Ectodermal cell (in vitro differentiated cells): ENCODE data around the gene ARHGAP31.

ENCODE experiments used
- H3K27ac ChIP-seq: 2 replicates; pipeline ENCODE4 v1.7.0; 2013; ENCODE audit warnings: mild to moderate bottlenecking, low read depth, low read length; ENCODE audit not compliant: insufficient read depth, poor library complexity, severe bottlenecking
- H3K27me3 ChIP-seq: 2 replicates; pipeline ENCODE4 v1.7.0; 2013; ENCODE audit warnings: mild to moderate bottlenecking, low read length; ENCODE audit not compliant: insufficient read depth, control insufficient read depth, poor library complexity, severe bottlenecking
- H3K36me3 ChIP-seq: one replicate; pipeline ENCODE4 v1.7.0; 2013; ENCODE audit warnings: low read length; ENCODE audit not compliant: control insufficient read depth, insufficient read depth
- H3K4me1 ChIP-seq: one replicate; pipeline ENCODE4 v1.7.0; 2013; ENCODE audit warnings: low read length; ENCODE audit not compliant: control insufficient read depth, insufficient read depth
- H3K4me3 ChIP-seq: 2 replicates; pipeline ENCODE4 v1.7.0; 2013; ENCODE audit warnings: low read depth, low read length, control low read depth; ENCODE audit not compliant: insufficient read depth
- H3K9me3 ChIP-seq: 2 replicates; pipeline ENCODE4 v1.7.0; 2013; ENCODE audit warnings: mild to moderate bottlenecking, low read length, moderate library complexity; ENCODE audit not compliant: control insufficient read depth
- WGBS, 2 experiments: methylation state at CpG; one replicate each; pipeline ENCODE4 v1.1.7; 2013; ENCODE audit warnings: missing lambda C conversion rate in 2 of 2; 5-methylcytosine and 5-hydroxymethylcytosine counted together

Gene ARHGAP31

GRCh38 chr3:119453822-119454221 lies 159.6 kb downstream of the ARHGAP31 start:
- Histone ChIP-seq H3K27me3 (no peaks in the 10 kb centered on the region), H3K27ac (no peak overlapping the region), H3K4me3 (no peak overlapping the region), H3K36me3 (peaks cover 44% of the 10 kb centered on the region), H3K9me3 (no peaks in the 10 kb centered on the region), H3K4me1 (no peaks in the 10 kb centered on the region)
- 83 to 88% methylated on average over 1 of the region's 1 CpG for WGBS, 2 experiments

- Histone ChIP-seq H3K36me3 (peaks cover 41% of the 10 kb centered on the region), H3K27me3 (no peaks in the 10 kb centered on the region), H3K9me3 (no peaks in the 10 kb centered on the region), H3K27ac (no peak overlapping the region), H3K4me3 (no peak overlapping the region), H3K4me1 (no peaks in the 10 kb centered on the region)
- WGBS, 2 experiments = 91 to 95% methylated on average over 1 of the region's 1 CpG
Observed at GRCh38 chr3:119456469-119456868, 162.3 kb downstream of the ARHGAP31 start.

GRCh38 chr3:119457246-119457645 lies 163.1 kb downstream of the ARHGAP31 start:
- 93 to 99% methylated on average over 4 of the region's 4 CpGs for WGBS, 2 experiments
- Histone ChIP-seq H3K4me3 (no peak overlapping the region), H3K4me1 (no peaks in the 10 kb centered on the region), H3K9me3 (no peaks in the 10 kb centered on the region), H3K27me3 (no peaks in the 10 kb centered on the region), H3K36me3 (peaks cover 41% of the 10 kb centered on the region), H3K27ac (no peak overlapping the region)

GRCh38 chr3:119463171-119464169 lies 169.3 kb downstream of the ARHGAP31 start, which contains the start of gene TMEM39A:
Gene TMEM39A, minus strand, starts transcription at chr3:119463615. Its CDS starts 1,541 bp downstream, at chr3:119462074.
- peaks cover 12% of the 10 kb centered on the region for H3K36me3 ChIP-seq
- 7 to 8% methylated on average over 51 of the region's 51 CpGs for WGBS, 2 experiments
- H3K27ac ChIP-seq = peak within 1 kb of the TSS; percentile 79
- peak within 1 kb of the TSS; percentile 91 for H3K4me3 ChIP-seq
- no peaks in the 10 kb centered on the region for H3K9me3 ChIP-seq
- H3K4me1 ChIP-seq = peaks cover 4% of the 10 kb centered on the region
- H3K27me3 ChIP-seq = no peaks in the 10 kb centered on the region

GRCh38 chr3:119468041-119468440 lies 173.9 kb downstream of the ARHGAP31 start:
- Histone ChIP-seq H3K9me3 (no peaks in the 10 kb centered on the region), H3K4me3 (no peak overlapping the region)
- WGBS, 2 experiments = 95 to 96% methylated on average over 2 of the region's 2 CpGs

GRCh38 chr3:119469418-119470189 lies 175.4 kb downstream of the ARHGAP31 start:
- no peaks in the 10 kb centered on the region for H3K9me3 ChIP-seq
- H3K27me3 ChIP-seq = no peaks in the 10 kb centered on the region
- H3K36me3 ChIP-seq = peaks cover 11% of the 10 kb centered on the region
- H3K27ac ChIP-seq = no peak overlapping the region
- 21 to 26% methylated on average over 12 to 14 of the region's 16 CpGs for WGBS, 2 experiments
- H3K4me3 ChIP-seq = peak overlapping the region; percentile 79
- H3K4me1 ChIP-seq = peaks cover 5% of the 10 kb centered on the region

More at GRCh38 chr3:119468041-119468440, 173.9 kb downstream of the ARHGAP31 start:
- Histone ChIP-seq H3K27me3 (no peaks in the 10 kb centered on the region), H3K36me3 (peaks cover 11% of the 10 kb centered on the region), H3K4me1 (peaks cover 5% of the 10 kb centered on the region), H3K27ac (no peak overlapping the region)
